HG03064 (cell line): ENCODE results near the gene SAPCD2.

Source experiments
- ATAC-seq: cut with Tn5 transposase; IDR thresholded peaks from one replicate; pipeline ENCODE4 v1.9.1; 2021; ENCODE audit warnings: low read depth; ENCODE audit not compliant: unreplicated experiment

SAPCD2 gene

DNA sequence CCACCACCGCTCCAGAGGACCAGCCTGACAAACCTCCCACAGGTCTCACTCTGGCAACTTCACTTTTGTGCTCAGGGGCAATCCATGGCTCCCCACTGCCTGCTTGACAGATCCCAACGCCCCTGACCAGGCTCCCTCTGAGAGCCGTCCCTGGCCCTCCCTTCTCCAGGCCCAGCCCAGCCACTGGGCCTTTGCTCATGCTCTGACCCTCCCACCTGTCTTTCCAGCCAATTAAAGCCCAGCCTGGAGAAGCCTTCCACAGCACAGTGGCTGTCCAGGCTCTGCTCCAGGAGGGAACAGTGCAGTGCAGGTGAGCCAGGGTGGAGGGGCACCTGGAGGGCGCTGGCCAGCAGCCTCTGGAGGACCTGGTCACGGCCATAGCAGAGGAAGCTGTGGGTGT is 19.8 kb downstream of the SAPCD2 start:
- no peak for ATAC-seq

DNA sequence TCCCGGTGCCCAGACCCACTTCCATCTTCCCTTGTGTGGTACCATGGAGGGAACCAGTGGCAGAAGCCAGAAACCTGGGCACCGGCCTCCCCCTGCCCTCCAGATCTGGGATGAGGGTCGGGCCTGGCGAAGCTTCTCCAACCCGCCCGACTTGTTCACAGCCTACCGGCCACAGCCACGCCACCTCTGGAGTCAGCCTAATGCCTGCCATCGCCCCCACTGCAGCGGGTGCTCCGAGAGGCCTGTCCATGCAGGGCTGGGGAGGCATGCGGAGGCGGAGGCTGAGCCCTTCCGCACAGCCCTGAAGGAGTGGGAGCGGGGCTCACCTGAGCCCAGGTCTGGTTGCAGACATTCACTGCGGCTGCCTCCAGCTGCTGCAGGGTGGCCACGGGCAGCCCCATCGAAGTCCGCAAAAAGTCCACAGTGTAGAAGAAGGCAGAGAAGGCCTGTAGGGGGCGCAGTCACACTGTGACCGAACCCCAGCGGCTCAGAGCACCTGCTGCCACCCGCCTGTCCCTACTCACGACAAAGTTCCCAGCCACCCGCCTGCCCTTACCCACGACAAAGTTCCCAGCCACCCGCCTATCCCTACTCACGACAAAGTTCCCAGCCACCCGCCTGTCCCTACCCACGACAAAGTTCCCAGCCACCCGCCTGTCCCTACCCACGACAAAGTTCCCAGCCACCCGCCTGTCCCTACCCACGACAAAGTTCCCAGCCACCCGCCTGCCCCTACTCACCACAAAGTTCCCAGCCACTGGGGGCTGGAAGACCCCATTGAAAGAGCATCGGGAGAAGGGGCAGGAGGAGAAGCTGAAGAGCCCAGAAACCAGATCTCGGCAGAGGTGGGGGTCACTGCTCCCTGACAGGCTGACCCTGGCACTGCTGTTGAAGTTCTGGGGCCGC is 20.6 kb downstream of the SAPCD2 start:
- ATAC-seq = no peak

GRCh38 chr9:137048655-137049543 is 21.5 kb downstream of the SAPCD2 start:
- no peak for ATAC-seq

- ATAC-seq = no peak
Measured at GRCh38 chr9:137046088-137046787, 24.1 kb downstream of the SAPCD2 start, which contains the start of gene NPDC1. Gene NPDC1 (minus strand): TSS chr9:137046177. CDS start chr9:137045989, 188 bp downstream.

- no peak for ATAC-seq
Measured at GRCh38 chr9:137045294-137046087, 24.9 kb downstream of the SAPCD2 start.

GRCh38 chr9:137044502-137045177 is 25.7 kb downstream of the SAPCD2 start:
- ATAC-seq = no peak

GRCh38 chr9:137044037-137044436 is 26.3 kb downstream of the SAPCD2 start:
- ATAC-seq = no peak

- no peak for ATAC-seq
Measured at GRCh38 chr9:137042751-137043727, 27.3 kb downstream of the SAPCD2 start.

DNA sequence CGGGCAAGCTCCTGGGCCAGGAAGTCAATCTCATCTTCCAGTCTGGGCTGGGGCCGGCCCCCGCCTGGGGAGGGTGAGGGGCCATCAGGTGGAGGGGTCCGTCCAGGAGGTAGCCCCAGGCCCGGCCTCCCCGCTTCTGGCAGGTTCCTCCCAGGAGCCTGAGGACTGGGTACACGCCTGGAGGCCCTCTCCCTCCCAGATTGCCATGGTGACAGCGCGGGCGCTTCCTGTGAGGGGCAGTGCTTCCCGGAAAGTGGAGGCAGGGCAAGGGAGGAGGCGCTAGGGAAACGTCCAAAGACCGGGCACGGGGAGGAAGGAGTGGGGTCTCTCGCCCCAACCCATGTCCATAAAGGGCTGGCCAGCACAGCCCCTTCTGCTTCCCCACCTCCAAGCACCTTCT is 29.2 kb downstream of the SAPCD2 start:
- no peak for ATAC-seq

DNA sequence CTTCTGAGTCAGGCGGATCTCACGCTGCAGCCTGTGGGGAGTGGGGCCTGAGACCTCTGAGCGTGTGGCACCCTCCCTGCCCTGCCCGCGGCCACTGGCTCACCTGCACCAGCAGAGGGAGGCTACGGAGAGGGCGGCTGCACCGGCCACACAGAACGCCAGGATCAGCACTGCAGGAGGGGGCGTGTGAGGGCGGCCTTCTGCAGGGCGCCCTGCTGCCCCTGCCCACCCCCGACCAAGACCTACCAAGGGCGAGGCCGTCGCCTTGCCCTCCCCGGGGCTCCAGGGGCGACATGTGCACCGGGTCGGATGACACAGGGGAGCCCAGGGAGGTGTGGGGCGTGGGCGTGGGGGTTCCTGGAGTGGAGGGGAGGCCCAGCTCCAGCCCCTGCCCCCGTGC is 29.8 kb downstream of the SAPCD2 start:
- no peak for ATAC-seq

DNA sequence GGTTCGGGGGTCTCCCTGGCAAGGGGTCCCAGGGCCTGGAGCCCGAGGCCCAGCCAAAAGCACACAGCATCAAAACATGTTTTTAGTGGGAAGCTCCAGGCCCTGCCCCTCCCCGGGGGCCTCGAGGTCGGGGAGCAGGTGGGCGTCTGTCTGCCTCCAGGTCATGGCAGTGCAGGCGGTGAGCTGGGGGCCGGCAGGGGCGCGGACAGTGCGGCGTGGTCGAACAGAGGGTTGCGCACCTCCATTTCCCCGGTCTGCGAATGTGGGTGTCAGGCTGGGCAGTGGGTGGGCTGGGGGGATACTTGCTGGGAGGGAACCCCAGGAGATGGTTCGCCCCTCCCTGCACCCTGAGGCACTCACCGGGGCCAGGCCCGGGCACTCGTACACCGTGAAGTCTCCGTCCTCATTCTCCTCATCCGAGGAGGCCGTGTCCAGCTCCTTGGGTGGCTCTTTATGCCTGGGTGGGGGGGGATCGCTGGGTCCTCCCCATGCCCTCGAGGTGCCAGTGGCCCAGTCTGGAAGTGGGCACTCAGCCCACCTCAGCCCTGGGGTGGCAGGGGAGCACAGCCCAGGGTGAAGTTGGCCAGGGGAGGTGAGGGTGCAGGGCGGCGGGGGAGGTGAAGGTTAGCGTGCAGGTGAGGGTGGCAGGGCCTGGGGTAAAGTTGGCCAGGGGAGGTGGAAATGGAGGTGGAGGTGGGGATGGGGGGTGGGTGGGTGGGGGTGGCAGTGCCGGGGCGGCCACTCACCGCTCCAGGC is 30.6 kb downstream of the SAPCD2 start:
- ATAC-seq = no peak

GRCh38 chr9:137038916-137039315 is 31.4 kb downstream of the SAPCD2 start:
- no peak for ATAC-seq

DNA sequence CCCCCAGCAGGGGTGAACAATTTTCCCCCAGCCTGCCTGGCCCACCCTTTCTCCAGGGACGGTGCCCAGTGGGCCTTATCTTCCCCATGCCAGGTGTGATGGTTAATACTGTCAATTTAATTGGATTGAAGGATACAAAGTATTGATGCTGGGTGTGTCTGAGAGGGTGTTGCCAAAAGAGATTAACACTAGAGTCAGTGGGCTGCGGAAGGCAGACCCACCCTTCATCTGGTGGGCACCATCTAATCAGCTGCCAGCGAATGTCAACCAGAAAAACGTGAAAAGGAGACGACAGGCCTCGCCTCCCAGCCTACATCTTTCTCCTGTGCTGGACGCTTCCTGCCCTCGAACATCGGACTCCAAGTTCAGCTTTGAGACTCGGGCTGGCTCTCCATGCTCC is 32.9 kb downstream of the SAPCD2 start:
- no peak for ATAC-seq

GRCh38 chr9:137037035-137037434 is 33.3 kb downstream of the SAPCD2 start:
- no peak for ATAC-seq

- ATAC-seq = no peak
Measured at GRCh38 chr9:137035937-137036336, 34.4 kb downstream of the SAPCD2 start.

GRCh38 chr9:137035507-137035834 is 34.9 kb downstream of the SAPCD2 start:
- ATAC-seq = no peak

DNA sequence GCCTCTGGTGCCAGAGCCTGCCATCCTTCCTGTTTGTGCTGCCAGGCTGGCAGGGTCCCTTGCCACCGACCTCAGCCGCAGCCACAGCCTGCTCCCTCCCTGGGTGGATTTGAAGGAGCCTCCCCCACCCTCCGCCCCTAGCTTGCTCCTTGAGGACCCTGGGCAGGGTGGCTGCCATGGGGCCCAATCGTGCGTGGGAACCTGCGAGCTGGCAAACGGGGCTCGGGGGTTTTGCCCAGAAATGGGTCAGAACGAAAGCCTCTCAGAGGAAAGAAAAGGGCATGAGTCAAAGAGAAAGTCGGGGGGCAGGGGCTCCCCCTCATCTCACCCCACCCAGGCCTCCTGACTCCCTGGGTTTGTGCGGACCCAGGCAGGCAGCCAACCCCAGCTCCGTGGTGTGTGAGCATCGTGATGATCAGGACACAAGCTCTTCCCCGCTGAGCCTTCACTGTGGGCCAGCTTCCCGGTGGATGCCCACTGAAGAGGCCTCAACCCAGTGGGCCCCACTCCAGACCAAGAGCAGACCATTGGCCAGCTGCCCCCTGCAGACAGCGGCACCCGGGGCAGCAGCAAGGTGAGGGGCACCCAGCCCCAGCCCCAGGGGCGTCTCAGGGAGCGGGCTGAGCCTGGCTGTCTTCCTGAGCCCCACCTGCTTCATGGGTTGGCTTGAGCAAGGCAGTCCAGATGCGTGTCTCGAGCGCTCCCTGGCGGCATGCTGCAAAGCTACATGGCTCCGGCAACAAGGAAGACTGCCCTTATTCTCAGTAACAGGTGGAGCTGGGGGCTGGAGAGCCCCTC is 35.4 kb downstream of the SAPCD2 start:
- no peak for ATAC-seq
